Measurements from ENCODE around the gene PAK5.

PAK5 gene

DNA sequence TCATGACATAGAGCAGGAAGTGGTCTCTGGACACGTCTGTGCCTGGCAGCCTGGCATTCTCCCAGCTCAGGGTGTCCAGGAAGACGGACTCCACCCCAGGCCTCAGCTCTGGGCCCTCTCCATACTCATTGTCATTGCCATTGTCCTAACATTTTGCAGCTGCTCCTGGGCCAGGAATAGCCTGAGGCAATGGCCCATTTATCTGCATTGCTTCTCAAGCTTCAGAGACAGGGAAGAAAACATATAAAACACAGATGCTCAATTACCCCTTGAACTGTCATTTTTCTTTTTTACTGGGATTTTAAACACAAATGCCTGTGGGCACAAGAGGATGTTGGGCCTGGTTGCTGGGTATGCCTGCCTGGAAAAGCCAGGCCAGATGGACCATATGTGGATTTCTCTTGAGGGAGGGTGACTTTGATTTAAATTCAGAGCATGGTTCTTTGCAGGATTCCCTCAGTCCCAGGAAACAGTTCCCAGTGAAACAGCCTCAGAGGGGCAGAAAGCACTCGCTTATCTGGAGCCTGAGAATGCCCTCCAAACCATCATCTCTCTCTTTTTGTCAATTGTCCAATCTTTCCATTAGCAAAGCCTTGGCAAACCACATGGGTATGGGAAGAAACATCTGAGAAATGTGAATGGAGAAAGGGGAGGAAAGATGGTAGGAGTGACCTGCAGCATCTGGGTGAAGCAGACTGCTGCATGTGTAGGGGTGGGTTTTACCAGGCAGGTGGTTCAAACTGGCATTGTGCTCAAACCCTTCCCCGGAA, 306.6 kb downstream of the PAK5 start:
- TF ChIP-seq EZH2phosphoT487 (conservative IDR thresholded peaks at IDR 0.05; ENCODE audit: low read length): no peak
- TF ChIP-seq, protein P1, sequence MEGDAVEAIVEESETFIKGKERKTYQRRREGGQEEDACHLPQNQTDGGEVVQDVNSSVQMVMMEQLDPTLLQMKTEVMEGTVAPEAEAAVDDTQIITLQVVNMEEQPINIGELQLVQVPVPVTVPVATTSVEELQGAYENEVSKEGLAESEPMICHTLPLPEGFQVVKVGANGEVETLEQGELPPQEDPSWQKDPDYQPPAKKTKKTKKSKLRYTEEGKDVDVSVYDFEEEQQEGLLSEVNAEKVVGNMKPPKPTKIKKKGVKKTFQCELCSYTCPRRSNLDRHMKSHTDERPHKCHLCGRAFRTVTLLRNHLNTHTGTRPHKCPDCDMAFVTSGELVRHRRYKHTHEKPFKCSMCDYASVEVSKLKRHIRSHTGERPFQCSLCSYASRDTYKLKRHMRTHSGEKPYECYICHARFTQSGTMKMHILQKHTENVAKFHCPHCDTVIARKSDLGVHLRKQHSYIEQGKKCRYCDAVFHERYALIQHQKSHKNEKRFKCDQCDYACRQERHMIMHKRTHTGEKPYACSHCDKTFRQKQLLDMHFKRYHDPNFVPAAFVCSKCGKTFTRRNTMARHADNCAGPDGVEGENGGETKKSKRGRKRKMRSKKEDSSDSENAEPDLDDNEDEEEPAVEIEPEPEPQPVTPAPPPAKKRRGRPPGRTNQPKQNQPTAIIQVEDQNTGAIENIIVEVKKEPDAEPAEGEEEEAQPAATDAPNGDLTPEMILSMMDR (IDR thresholded peaks at IDR 0.05; ENCODE audit: insufficient read depth, low read length, poor library complexity, severe bottlenecking): no peak
- H3K4me3 ChIP-seq (ENCODE audit: insufficient read depth, low read length, poor library complexity, severe bottlenecking): no peak overlapping the region
- no peak overlapping the region for H2AFZ ChIP-seq (ENCODE audit: low read depth, low read length, severe bottlenecking)
- no peak overlapping the region for H3K9ac ChIP-seq (ENCODE audit: low read length)
- no peaks in the 10 kb centered on the region for H3K9me2 ChIP-seq (replicated peaks; ENCODE audit: insufficient read depth, low read length)
- no peaks in the 10 kb centered on the region for H4K20me1 ChIP-seq (ENCODE audit: low read depth, low read length)
- H3K9me3 ChIP-seq (ENCODE audit: insufficient read depth, low read length): no peaks in the 10 kb centered on the region
- H3K4me2 ChIP-seq (ENCODE audit: low read depth, low read length, poor library complexity, severe bottlenecking): no peak overlapping the region
- H3K36me3 ChIP-seq (ENCODE audit: low read length): no peaks in the 10 kb centered on the region
- no peak overlapping the region for H3K27ac ChIP-seq (ENCODE audit: low read depth, low read length)
- no peaks in the 10 kb centered on the region for H3F3A ChIP-seq (ENCODE audit: insufficient read depth)
- no peaks in the 10 kb centered on the region for H3K79me2 ChIP-seq (ENCODE audit: insufficient read depth, low read length)
- no peaks in the 10 kb centered on the region for H3K27me3 ChIP-seq (ENCODE audit: low read length)

GRCh38 chr20:9531581-9531980, 307.3 kb downstream of the PAK5 start:
- TF ChIP-seq EZH2phosphoT487 (conservative IDR thresholded peaks at IDR 0.05; ENCODE audit: low read length): no peak
- TF ChIP-seq, protein P1 (IDR thresholded peaks at IDR 0.05; ENCODE audit: insufficient read depth, low read length, poor library complexity, severe bottlenecking): no peak
- Histone ChIP-seq H3K27ac (ENCODE audit: low read depth, low read length) (no peak overlapping the region), H3K79me2 (ENCODE audit: insufficient read depth, low read length) (no peaks in the 10 kb centered on the region), H3K4me2 (ENCODE audit: low read depth, low read length, poor library complexity, severe bottlenecking) (no peak overlapping the region), H3K9me2 (replicated peaks; ENCODE audit: insufficient read depth, low read length) (no peaks in the 10 kb centered on the region), H2AFZ (ENCODE audit: low read depth, low read length, severe bottlenecking) (no peak overlapping the region), H3K9me3 (ENCODE audit: insufficient read depth, low read length) (no peaks in the 10 kb centered on the region), H4K20me1 (ENCODE audit: low read depth, low read length) (no peaks in the 10 kb centered on the region), H3F3A (ENCODE audit: insufficient read depth) (no peaks in the 10 kb centered on the region), H3K27me3 (ENCODE audit: low read length) (no peaks in the 10 kb centered on the region), H3K36me3 (ENCODE audit: low read length) (no peaks in the 10 kb centered on the region), H3K4me3 (ENCODE audit: insufficient read depth, low read length, poor library complexity, severe bottlenecking) (no peak overlapping the region), H3K9ac (ENCODE audit: low read length) (no peak overlapping the region)

DNA sequence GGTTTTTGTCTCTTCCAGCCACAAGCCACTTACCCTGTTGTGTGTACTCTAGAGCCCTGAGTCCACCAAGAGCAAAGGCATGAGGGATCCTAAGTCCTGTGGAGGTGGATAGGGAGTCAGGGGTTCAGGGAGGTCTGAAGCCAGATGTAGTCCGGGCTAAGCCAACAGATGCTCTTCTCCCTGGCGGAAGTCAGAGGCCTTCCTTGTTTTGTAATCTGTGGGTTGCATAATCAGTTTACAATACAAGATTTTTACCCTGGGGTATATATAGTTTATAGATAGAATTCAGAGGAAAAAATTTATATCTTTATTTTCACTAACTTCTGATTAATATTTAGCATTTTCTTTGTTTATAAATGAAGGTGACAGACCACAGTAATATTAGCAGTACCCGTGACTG, 315.2 kb downstream of the PAK5 start:
- Histone ChIP-seq H3F3A (ENCODE audit: insufficient read depth) (no peaks in the 10 kb centered on the region), H3K9me3 (ENCODE audit: insufficient read depth, low read length) (no peaks in the 10 kb centered on the region), H3K79me2 (ENCODE audit: insufficient read depth, low read length) (no peaks in the 10 kb centered on the region), H2AFZ (ENCODE audit: low read depth, low read length, severe bottlenecking) (no peak overlapping the region), H3K4me3 (ENCODE audit: insufficient read depth, low read length, poor library complexity, severe bottlenecking) (no peak overlapping the region), H3K4me2 (ENCODE audit: low read depth, low read length, poor library complexity, severe bottlenecking) (no peak overlapping the region), H3K27ac (ENCODE audit: low read depth, low read length) (no peak overlapping the region), H4K20me1 (ENCODE audit: low read depth, low read length) (no peaks in the 10 kb centered on the region), H3K9ac (ENCODE audit: low read length) (no peak overlapping the region), H3K9me2 (replicated peaks; ENCODE audit: insufficient read depth, low read length) (no peaks in the 10 kb centered on the region), H3K27me3 (ENCODE audit: low read length) (no peaks in the 10 kb centered on the region), H3K36me3 (ENCODE audit: low read length) (no peaks in the 10 kb centered on the region)
- no peak for TF ChIP-seq EZH2phosphoT487 (conservative IDR thresholded peaks at IDR 0.05; ENCODE audit: low read length)
- TF ChIP-seq, protein P1 (IDR thresholded peaks at IDR 0.05; ENCODE audit: insufficient read depth, low read length, poor library complexity, severe bottlenecking): no peak

All from SU-DHL-6 (cell line).